Limb (tissue), 2 donors: ENCODE results near the gene HIBADH.
"Not testable (repeated sequence)": the region's sequence is repeated elsewhere in the genome, so short reads cannot be mapped to it uniquely, and the experiment has no call there.

Experiments
- DNase-seq, 2 donors: peaks; one replicate each; pipeline ENCODE4 v3.0.0-alpha.2; 2016; ENCODE audit errors: extremely low spot score in 2 of 2

Gene HIBADH

GRCh38 chr7:27602766-27603165 lies 59.9 kb downstream of the HIBADH start:
- DNase-seq, result no peak

DNA sequence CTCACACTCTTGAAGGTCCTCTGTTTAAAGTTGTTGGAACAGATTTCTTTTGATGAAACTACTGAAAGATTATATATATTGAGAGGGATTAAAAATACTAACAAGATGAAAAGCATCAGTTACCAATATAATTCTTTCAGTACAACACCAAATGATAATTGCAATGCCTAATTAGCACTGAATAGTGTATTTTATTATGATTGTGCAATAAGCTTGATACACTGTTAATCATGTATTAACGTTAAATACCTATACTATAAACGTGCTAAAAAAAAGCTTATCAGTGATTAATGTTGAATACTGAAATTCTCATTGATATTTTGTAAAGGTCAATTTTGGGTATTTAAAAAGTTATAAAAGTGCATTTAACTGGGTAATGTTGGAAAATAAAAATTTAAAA lies 61.5 kb downstream of the HIBADH start:
- no peak for DNase-seq

DNA sequence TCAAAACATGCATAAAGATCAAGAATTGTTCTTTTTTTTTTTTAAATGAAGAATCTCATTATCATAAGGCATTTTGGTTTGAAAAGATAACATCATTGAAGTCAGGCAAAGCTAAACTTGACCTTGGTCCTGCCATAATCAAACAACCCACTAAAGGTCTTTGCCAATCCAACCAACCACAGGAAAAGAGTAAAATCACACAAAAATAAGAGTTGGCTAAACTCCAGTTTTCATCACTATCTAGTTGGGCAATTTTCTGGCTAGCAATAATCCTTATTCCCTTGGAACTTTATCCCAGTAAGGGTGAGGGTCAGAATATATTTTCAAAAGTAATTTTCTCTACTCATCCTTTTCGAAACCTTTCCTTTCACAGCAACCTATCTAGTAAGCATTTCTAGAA lies 62.4 kb downstream of the HIBADH start:
- no peak for DNase-seq

DNA sequence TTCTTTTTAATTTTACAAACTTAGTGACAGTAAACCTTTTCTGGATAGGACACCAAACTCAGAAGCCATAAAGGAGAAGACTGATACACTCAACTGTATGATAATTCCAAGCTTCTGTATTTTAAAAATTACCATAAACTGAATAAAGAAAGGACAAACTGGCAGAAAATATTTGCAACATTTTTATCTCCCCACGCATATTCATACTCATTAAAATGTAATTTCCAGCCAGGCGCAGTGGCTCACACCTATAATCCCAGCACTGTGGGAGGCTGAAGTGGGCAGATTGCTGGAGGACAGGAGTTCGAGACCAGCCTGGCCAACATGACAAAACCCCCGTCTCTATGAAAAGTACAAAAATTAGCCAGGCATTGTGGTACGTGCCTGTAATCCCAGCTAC lies 67.7 kb downstream of the HIBADH start:
- no peak for DNase-seq

GRCh38 chr7:27593226-27593625 lies 69.5 kb downstream of the HIBADH start:
- DNase-seq, result no peak

- no peak for DNase-seq
Observed at GRCh38 chr7:27590416-27590815, 72.3 kb downstream of the HIBADH start.

GRCh38 chr7:27587429-27587828 lies 75.3 kb downstream of the HIBADH start:
- DNase-seq, result no peak

- DNase-seq, result peak in 1 of 2 donors; percentile 50
Observed at GRCh38 chr7:27586825-27587224, 75.9 kb downstream of the HIBADH start.

- DNase-seq, result no peak
Observed at GRCh38 chr7:27585781-27586447, 76.8 kb downstream of the HIBADH start.

GRCh38 chr7:27581906-27582305 lies 80.8 kb downstream of the HIBADH start:
- no peak for DNase-seq

DNA sequence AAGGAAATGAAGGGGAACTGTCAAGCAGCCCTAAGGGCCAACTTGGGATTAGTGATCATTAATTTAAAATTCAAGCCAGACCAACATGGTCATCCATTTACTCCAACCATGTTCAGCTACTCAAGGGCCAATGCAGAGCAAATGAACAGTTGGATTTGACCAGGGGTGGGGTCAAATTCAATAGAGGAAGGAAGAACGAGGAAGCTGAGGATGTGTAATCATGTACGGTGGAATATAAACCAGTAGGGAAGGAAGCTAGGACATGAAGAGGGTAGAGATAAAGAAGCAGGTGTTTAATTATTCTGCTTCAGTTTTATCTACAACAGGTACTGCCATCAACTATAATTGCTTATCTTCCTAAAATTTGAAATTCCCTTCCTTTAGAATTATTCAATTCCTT lies 81.6 kb downstream of the HIBADH start:
- DNase-seq, result no peak

GRCh38 chr7:27579565-27579964 lies 83.1 kb downstream of the HIBADH start:
- DNase-seq, result no peak

DNA sequence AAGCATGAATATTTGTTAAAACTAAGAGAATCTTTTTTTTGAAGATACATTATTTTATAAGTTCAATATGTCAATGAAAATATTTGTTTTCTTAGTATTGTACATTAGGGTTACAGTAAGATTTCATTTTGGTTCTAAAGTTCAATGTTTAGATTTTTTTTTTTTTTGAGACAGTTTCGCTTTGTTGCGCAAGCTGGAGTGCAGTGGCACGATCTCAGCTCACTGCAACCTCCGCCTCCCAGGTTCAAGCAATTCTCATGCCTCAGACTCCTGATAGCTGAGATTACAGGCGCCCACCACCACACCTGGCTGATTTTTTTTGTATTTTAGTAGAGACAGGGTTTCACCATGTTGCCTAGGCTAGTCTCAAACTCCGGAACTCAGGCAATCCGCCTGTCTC lies 84.5 kb downstream of the HIBADH start:
- not testable (repeated sequence) for DNase-seq

DNA sequence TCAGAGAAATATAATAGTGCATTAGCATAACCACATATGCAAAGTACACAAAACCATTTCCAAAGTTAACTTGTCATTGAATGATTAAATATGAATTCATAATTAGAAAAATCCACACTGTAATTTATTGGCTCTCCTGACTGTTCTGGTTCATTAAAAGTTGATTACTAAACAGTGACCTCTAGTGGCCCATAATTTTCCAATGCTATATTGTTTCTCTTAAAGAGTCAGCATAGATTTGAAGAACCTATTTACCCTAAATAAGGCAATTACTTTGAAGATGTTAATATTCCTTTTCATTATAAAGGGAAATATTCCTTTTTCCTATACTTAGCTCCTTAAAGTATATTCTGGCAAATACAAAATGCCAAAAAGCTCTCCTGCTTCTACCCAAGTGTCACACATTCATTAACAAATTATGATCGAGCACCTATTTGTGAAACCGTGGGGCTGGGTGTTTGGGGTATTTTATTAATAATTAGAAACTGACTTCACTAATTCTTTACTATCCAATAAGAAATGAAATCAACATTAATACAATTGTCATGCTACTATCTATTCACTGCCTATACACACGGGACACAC lies 86.2 kb downstream of the HIBADH start:
- peak in 1 of 2 donors; percentile 63 for DNase-seq

DNA sequence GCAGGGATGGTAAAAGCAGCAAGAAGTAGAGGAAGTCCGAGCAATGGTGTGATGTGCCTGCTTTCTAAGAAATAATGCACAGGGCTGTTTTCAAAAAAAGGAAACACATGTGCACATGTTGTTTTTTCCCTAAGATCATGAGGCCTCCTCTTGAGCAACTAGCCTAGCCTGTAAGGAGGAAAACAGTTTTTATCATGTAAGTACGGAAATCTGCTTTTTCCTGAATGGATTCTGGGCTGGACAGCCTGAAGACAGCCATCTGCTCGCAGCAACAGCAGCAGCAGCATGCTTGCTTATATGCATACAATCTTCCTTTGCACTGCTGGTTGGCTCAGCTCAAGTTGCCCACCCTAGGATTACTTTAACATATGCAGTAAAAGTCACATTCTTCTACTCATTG lies 87.1 kb downstream of the HIBADH start:
- no peak for DNase-seq

- no peak for DNase-seq
Observed at GRCh38 chr7:27569106-27569505, 93.6 kb downstream of the HIBADH start.

GRCh38 chr7:27567266-27567665 lies 95.4 kb downstream of the HIBADH start:
- no peak for DNase-seq

- DNase-seq, result no peak
Observed at GRCh38 chr7:27564881-27565482, 97.7 kb downstream of the HIBADH start.

- no peak for DNase-seq
Observed at GRCh38 chr7:27560706-27561235, 101.9 kb downstream of the HIBADH start.

DNA sequence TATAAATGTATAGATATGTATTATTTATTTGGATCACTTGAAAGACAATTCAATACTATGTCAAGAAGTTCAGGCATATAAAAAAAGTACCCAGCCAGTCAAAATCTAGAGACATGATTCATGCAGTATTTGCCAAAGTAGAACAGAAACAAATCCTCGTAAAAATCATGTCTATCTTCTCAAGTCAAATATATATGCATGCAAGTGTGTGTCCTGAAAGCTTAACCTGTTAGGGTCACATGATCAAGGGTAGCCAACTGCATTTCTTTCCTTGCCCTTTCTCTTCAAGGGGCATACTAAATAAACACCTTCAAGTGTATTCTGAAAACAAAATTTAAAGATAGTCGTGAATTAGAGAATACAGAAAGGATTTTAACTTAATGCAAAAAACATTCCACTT lies 107.0 kb downstream of the HIBADH start:
- no peak for DNase-seq

DNA sequence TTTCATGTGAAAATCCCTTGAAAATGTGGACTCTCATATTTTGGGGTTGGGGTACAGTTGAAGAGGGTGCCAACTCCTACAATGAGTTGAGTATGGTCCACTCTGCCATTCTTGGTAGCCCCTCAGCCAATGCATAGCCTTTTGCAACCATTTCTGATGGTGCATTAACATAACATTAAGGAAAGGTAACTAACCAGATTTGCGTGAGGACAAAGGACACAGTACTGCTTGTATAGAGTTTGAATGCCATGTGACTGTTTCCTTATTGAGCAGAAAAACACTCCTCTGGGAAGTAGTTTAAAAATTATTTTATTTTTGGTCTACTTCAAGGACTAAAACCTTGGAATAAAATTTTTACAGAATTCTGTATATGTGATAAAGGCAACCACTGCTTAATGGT lies 107.9 kb downstream of the HIBADH start:
- DNase-seq, result no peak

DNA sequence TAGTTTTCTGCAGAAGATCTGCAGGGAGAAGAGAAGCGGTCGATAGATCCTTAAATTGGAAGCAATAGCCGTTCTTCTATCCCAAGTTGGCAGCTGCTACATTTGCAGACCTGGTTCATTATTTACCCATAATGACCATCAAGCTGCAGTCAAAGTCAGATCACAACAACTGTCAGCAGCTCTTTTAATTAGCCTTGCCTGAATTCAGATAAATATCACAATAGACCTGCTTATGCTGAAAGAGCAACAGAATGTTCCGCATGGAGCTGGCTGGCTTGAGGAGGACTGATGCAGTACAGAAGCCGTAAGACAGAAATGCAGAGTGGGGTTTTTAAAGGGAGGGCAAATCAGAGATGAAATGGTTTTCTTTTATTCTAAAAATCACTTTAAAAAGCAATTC lies 109.4 kb downstream of the HIBADH start:
- DNase-seq, result no peak
